IMR-90 (cell line): ENCODE data around the gene USP25. TPM values are rescaled to one million over a fixed set of nuclear protein-coding genes. Genes with fewer than 3 reads are reported as not detected.

Experiments used
- ATAC-seq: fragments of 200-7000 bp; cut with Tn5 transposase; 2 replicates; pipeline ENCODE4 v1.9.1; 2020; ENCODE audit warnings: low read depth, mild to moderate bottlenecking, moderate library complexity
- BruUV-seq: library from RNA; stranded (reverse); fragments of 400-500 nt; replicated peaks from 2 replicates; lab custom pipeline; 2021; lab: Mats Ljungman, UMichigan
- CTCF ChIA-PET: fragments of 300-600 bp; formaldehyde crosslinking; extraction: SDS; loops from one replicate; lab custom pipeline; 2021; ENCODE audit warnings: antibody characterized with exemption; lab: Yijun Ruan, JAX
- POLR2A ChIA-PET: fragments of 300-600 bp; sonication (Branson Sonifier 250); formaldehyde crosslinking; loops from one replicate; lab custom pipeline; 2022; ENCODE audit warnings: antibody characterized with exemption; ENCODE audit not compliant: unreplicated experiment; lab: Charles Lee
- DNase-seq: peaks from one replicate; pipeline ENCODE4 v3.0.0; 2013
- H2AFZ ChIP-seq: replicated peaks from 2 replicates; pipeline ENCODE3; 2013; ENCODE audit warnings: low read length, mild to moderate bottlenecking; ENCODE audit not compliant: poor library complexity
- H2AK5ac ChIP-seq: 2 replicates; pipeline ENCODE4 v1.6.1; 2013; ENCODE audit warnings: low read depth, low read length, inconsistent platforms
- H2AK9ac ChIP-seq: replicated peaks from 2 replicates; pipeline ENCODE3; 2013; ENCODE audit warnings: mild to moderate bottlenecking, low read depth, low read length, moderate library complexity; ENCODE audit not compliant: poor library complexity
- H2BK120ac ChIP-seq: 2 replicates; pipeline ENCODE4 v1.6.1; 2013; ENCODE audit warnings: low read depth, low read length, inconsistent platforms
- H2BK15ac ChIP-seq: 3 replicates; pipeline ENCODE4 v1.6.1; 2013; ENCODE audit warnings: low read depth, low read length, inconsistent platforms
- H2BK20ac ChIP-seq: 2 replicates; pipeline ENCODE4 v1.6.1; 2013; ENCODE audit warnings: low read depth, mild to moderate bottlenecking, inconsistent platforms, low read length, moderate library complexity
- H2BK5ac ChIP-seq: 2 replicates; pipeline ENCODE4 v1.6.1; 2013; ENCODE audit warnings: mild to moderate bottlenecking, low read depth, low read length, inconsistent platforms; ENCODE audit not compliant: poor library complexity, severe bottlenecking
- H3K14ac ChIP-seq: replicated peaks from 2 replicates; pipeline ENCODE4 v1.6.1; 2013; ENCODE audit warnings: low read depth, low read length, inconsistent platforms
- H3K18ac ChIP-seq: 2 replicates; pipeline ENCODE4 v1.6.1; 2013; ENCODE audit warnings: low read depth, low read length, control low read depth
- H3K23ac ChIP-seq: 2 replicates; pipeline ENCODE4 v1.6.1; 2013; ENCODE audit warnings: low read depth, low read length, inconsistent platforms
- H3K27ac ChIP-seq: 2 replicates; pipeline ENCODE4 v1.5.1; 2013; ENCODE audit warnings: mild to moderate bottlenecking, control low read depth, low read length; ENCODE audit not compliant: insufficient read depth
- H3K27me3 ChIP-seq: 2 replicates; pipeline ENCODE4 v1.6.1; 2013; ENCODE audit warnings: low read length; ENCODE audit not compliant: control insufficient read depth, insufficient read depth
- H3K36me3 ChIP-seq: 2 replicates; pipeline ENCODE4 v1.6.1; 2013; ENCODE audit warnings: low read length, mixed read lengths; ENCODE audit not compliant: control insufficient read depth, insufficient read depth
- H3K4ac ChIP-seq: 2 replicates; pipeline ENCODE4 v1.6.1; 2013; ENCODE audit warnings: low read depth, low read length, inconsistent platforms
- H3K4me1 ChIP-seq: 2 replicates; pipeline ENCODE4 v1.6.1; 2013; ENCODE audit warnings: low read length, mixed read lengths; ENCODE audit not compliant: control insufficient read depth, insufficient read depth
- H3K4me2 ChIP-seq: 2 replicates; pipeline ENCODE4 v1.6.1; 2013; ENCODE audit warnings: low read depth, mild to moderate bottlenecking, control low read depth, low read length, moderate library complexity
- H3K4me3 ChIP-seq: 2 replicates; pipeline ENCODE4 v1.5.1; 2013; ENCODE audit warnings: low read depth, mild to moderate bottlenecking, control low read depth, low read length, moderate library complexity; ENCODE audit not compliant: insufficient read depth
- H3K56ac ChIP-seq: 2 replicates; pipeline ENCODE4 v1.6.1; 2013; ENCODE audit warnings: low read length, inconsistent platforms; ENCODE audit not compliant: insufficient read depth; ENCODE audit errors: extremely low read depth
- H3K79me1 ChIP-seq, 2 experiments: 2 replicates each; pipeline ENCODE4 v1.6.1; 2013; ENCODE audit warnings: low read length in 2 of 2, inconsistent platforms in 1 of 2, low read depth in 1 of 2
- H3K9ac ChIP-seq: 2 replicates; pipeline ENCODE4 v1.6.1; 2013; ENCODE audit warnings: low read depth, low read length, control low read depth
- H3K9me1 ChIP-seq: 2 replicates; pipeline ENCODE4 v1.6.1; 2013; ENCODE audit warnings: low read length, inconsistent platforms; ENCODE audit not compliant: insufficient read depth
- H3K9me3 ChIP-seq: 2 replicates; pipeline ENCODE4 v1.6.1; 2013; ENCODE audit warnings: low read length; ENCODE audit not compliant: control insufficient read depth, insufficient read depth
- H4K20me1 ChIP-seq: 2 replicates; pipeline ENCODE4 v1.6.1; 2013; ENCODE audit warnings: low read length, inconsistent platforms; ENCODE audit not compliant: insufficient read depth
- H4K5ac ChIP-seq: 2 replicates; pipeline ENCODE4 v1.6.1; 2013; ENCODE audit warnings: mild to moderate bottlenecking, low read depth, low read length, control low read depth
- H4K8ac ChIP-seq, 2 experiments: 2 replicates each; pipeline ENCODE4 v1.6.1; 2013; ENCODE audit warnings: low read depth in 2 of 2, low read length in 2 of 2, control low read depth in 1 of 2, inconsistent platforms in 1 of 2
- H4K91ac ChIP-seq: 2 replicates; pipeline ENCODE4 v1.6.1; 2013; ENCODE audit warnings: low read depth, low read length, inconsistent platforms; ENCODE audit not compliant: insufficient read depth
- BHLHE40 ChIP-seq: fragments of 150-350 bp; IDR thresholded peaks from 2 replicates; pipeline ENCODE4 v1.6.1; 2016; ENCODE audit warnings: mild to moderate bottlenecking, low read depth, low read length
- CEBPB ChIP-seq: IDR thresholded peaks from 2 replicates; pipeline ENCODE4 v1.6.1; 2012; ENCODE audit warnings: low read depth, low read length, improper control_type of control experiment
- FOS ChIP-seq: fragments of 150-350 bp; IDR thresholded peaks from 2 replicates; pipeline ENCODE4 v1.6.1; 2016; ENCODE audit warnings: low read depth, low read length
- MAFK ChIP-seq: IDR thresholded peaks from 2 replicates; pipeline ENCODE4 v1.6.1; 2012; ENCODE audit warnings: low read depth, low read length, improper control_type of control experiment
- MAZ ChIP-seq: IDR thresholded peaks from 2 replicates; pipeline ENCODE4 v1.6.1; 2012; ENCODE audit warnings: low read depth, mild to moderate bottlenecking, low read length, improper control_type of control experiment, moderate library complexity, borderline replicate concordance
- MXI1 ChIP-seq: IDR thresholded peaks from 2 replicates; pipeline ENCODE4 v1.6.1; 2012; ENCODE audit warnings: low read depth, mild to moderate bottlenecking, low read length, moderate library complexity, borderline replicate concordance
- NFE2L2 ChIP-seq: fragments of 150-350 bp; IDR thresholded peaks from 2 replicates; pipeline ENCODE4 v1.6.1; 2016; ENCODE audit warnings: low read depth, mild to moderate bottlenecking, low read length
- POLR2A ChIP-seq: IDR thresholded peaks from 2 replicates; pipeline ENCODE4 v1.6.1; 2012; ENCODE audit warnings: mild to moderate bottlenecking, low read depth, low read length
- RAD21 ChIP-seq: IDR thresholded peaks from 2 replicates; pipeline ENCODE4 v1.6.1; 2012; ENCODE audit warnings: low read length, improper control_type of control experiment
- RCOR1 ChIP-seq: IDR thresholded peaks from 2 replicates; pipeline ENCODE4 v1.6.1; 2012; ENCODE audit warnings: mild to moderate bottlenecking, low read length, improper control_type of control experiment; ENCODE audit not compliant: insufficient replicate concordance
- RFX5 ChIP-seq: IDR thresholded peaks from 2 replicates; pipeline ENCODE4 v1.8.0; 2012; ENCODE audit warnings: low read depth, mild to moderate bottlenecking, low read length, moderate library complexity
- SMC3 ChIP-seq: fragments of 150-350 bp; IDR thresholded peaks from 2 replicates; pipeline ENCODE4 v1.6.1; 2016; ENCODE audit warnings: low read depth, mild to moderate bottlenecking, antibody characterized with exemption, low read length, moderate library complexity
- WGBS, 2 experiments: methylation state at CpG; one replicate each; pipeline versions ENCODE4 v1.1.5 to v1.1.7; 2013; ENCODE audit warnings: missing lambda C conversion rate in 2 of 2; ENCODE audit not compliant: insufficient read length in 1 of 2; ENCODE audit errors: extremely low coverage in 2 of 2; 5-methylcytosine and 5-hydroxymethylcytosine counted together
- dilution Hi-C: fragments of 300-500 bp; cut with HindIII; formaldehyde crosslinking; loops from one replicate; pipeline ENCODE4 v1.14.3; 2018; ENCODE audit warnings: low sequenced_read_pairs; ENCODE audit not compliant: unreplicated experiment
- in situ Hi-C: fragments of 300-500 bp; cut with MboI; formaldehyde crosslinking; loops from 3 replicates; pipeline ENCODE4 v1.14.3; 2019; ENCODE audit warnings: low sequenced_read_pairs, inconsistent platforms, mixed read lengths
- intact Hi-C: fragments of 100-400 bp; cut with micrococcal nuclease; formaldehyde crosslinking; loops from 2 replicates; pipeline ENCODE4 v1.10.0; 2022
- polyA plus RNA-seq, 3 experiments: library from polyadenylated mRNA; depleted of rRNA; stranded (reverse); fragments of >200 nt; gene quantifications; 2 replicates each; pipeline ENCODE4 v1.2.3, GENCODE V29; 2012; ENCODE audit warnings: low replicate concordance in 1 of 3
- total RNA-seq: library from RNA; depleted of rRNA; stranded (reverse); fragments of >200 nt; gene quantifications from 2 replicates; pipeline ENCODE4 v1.2.3, GENCODE V29; 2012
- TF ChIP-seq, protein P1 (sequence below): fragments of 150-350 bp; IDR thresholded peaks from 2 replicates; pipeline ENCODE4 v1.6.1; 2016; ENCODE audit warnings: low read depth, mild to moderate bottlenecking, low read length, moderate library complexity, borderline replicate concordance
- TF ChIP-seq, protein P2 (sequence below): fragments of 150-350 bp; IDR thresholded peaks from 2 replicates; pipeline ENCODE4 v1.6.1; 2017; ENCODE audit warnings: mild to moderate bottlenecking, antibody characterized with exemption, low read length, low read depth
- TF ChIP-seq, protein P3 (sequence below): conservative IDR thresholded peaks from 2 replicates; pipeline ENCODE4 v1.5.1; 2012; ENCODE audit warnings: mild to moderate bottlenecking, low read depth, low read length, improper control_type of control experiment

USP25 gene
- total and polyA plus RNA-seq, 2 of the 4 experiments (the other 2 are of a cell fraction) = 9.3 to 23.3 TPM

DNA sequence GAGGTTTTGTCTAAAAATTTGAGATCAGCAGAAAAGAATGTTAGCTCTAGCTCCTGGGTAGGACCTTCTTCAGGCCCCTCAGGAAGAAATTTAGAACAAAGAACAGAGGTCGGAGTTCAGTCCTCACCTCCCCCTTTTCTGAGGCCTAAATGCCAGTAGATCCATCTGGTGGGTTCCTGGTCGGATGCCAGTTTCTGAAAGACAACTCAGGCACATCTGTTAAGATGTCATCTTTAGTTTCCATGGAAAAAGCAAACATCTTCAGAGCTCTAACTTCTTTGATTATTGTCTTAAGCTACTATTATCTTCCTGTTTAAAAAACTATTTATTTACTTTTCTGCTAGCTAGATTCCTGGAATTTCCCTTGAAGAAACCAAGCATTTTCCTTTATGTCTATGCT is 37.1 kb upstream of the USP25 start:
- intact Hi-C loops (no loop called here), dilution Hi-C loops (no loop called here), in situ Hi-C loops (no loop called here)
- peaks cover 8% of the 10 kb centered on the region for H3K4me1 ChIP-seq
- ATAC-seq (peak; percentile 28), DNase-seq (peak; percentile 72)
- no peak overlapping the region for H4K91ac ChIP-seq
- no peaks in the 10 kb centered on the region for H3K79me1 ChIP-seq
- H2BK15ac ChIP-seq = no peak overlapping the region
- peak overlapping the region; percentile 30; the same call in 1 of the 2 replicates for H4K5ac ChIP-seq
- ChIA-PET POLR2A (interaction anchor here (1.1 kb wide), 1 partner anchor 14 kb away, joined by 3 read pairs; no protein-coding TSS in a partner anchor), CTCF (no interaction called here)
- no peak overlapping the region for H3K14ac ChIP-seq
- no peak overlapping the region; the same call in 1 of the 2 replicates for H3K18ac ChIP-seq
- no peak overlapping the region for H2BK5ac ChIP-seq
- no peak overlapping the region for H2AFZ ChIP-seq
- H3K56ac ChIP-seq = no peak overlapping the region
- no peak overlapping the region for H3K4me2 ChIP-seq
- no peak overlapping the region for H2AK9ac ChIP-seq
- H2AK5ac ChIP-seq = no peak overlapping the region
- no peak overlapping the region for H3K4me3 ChIP-seq
- peaks cover 5% of the 10 kb centered on the region; the same call in 1 of the 2 replicates for H3K9me1 ChIP-seq
- TF ChIP-seq MAFK (no peak), SMC3 (no peak), RFX5 (no peak), RAD21 (no peak), RCOR1 (no peak), NFE2L2 (no peak), CEBPB (no peak), MAZ (no peak), FOS (no peak), BHLHE40 (no peak), POLR2A (no peak), MXI1 (no peak)
- TF ChIP-seq, protein P1, sequence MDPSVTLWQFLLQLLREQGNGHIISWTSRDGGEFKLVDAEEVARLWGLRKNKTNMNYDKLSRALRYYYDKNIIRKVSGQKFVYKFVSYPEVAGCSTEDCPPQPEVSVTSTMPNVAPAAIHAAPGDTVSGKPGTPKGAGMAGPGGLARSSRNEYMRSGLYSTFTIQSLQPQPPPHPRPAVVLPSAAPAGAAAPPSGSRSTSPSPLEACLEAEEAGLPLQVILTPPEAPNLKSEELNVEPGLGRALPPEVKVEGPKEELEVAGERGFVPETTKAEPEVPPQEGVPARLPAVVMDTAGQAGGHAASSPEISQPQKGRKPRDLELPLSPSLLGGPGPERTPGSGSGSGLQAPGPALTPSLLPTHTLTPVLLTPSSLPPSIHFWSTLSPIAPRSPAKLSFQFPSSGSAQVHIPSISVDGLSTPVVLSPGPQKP = no peak
- TF ChIP-seq, protein P2, sequence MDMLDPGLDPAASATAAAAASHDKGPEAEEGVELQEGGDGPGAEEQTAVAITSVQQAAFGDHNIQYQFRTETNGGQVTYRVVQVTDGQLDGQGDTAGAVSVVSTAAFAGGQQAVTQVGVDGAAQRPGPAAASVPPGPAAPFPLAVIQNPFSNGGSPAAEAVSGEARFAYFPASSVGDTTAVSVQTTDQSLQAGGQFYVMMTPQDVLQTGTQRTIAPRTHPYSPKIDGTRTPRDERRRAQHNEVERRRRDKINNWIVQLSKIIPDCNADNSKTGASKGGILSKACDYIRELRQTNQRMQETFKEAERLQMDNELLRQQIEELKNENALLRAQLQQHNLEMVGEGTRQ = no peak
- TF ChIP-seq, protein P3, sequence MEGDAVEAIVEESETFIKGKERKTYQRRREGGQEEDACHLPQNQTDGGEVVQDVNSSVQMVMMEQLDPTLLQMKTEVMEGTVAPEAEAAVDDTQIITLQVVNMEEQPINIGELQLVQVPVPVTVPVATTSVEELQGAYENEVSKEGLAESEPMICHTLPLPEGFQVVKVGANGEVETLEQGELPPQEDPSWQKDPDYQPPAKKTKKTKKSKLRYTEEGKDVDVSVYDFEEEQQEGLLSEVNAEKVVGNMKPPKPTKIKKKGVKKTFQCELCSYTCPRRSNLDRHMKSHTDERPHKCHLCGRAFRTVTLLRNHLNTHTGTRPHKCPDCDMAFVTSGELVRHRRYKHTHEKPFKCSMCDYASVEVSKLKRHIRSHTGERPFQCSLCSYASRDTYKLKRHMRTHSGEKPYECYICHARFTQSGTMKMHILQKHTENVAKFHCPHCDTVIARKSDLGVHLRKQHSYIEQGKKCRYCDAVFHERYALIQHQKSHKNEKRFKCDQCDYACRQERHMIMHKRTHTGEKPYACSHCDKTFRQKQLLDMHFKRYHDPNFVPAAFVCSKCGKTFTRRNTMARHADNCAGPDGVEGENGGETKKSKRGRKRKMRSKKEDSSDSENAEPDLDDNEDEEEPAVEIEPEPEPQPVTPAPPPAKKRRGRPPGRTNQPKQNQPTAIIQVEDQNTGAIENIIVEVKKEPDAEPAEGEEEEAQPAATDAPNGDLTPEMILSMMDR = no peak
- H2BK120ac ChIP-seq = no peak overlapping the region
- H4K8ac ChIP-seq = no peak overlapping the region
- H3K27me3 ChIP-seq = no peaks in the 10 kb centered on the region
- H3K27ac ChIP-seq = no peak overlapping the region
- H3K4ac ChIP-seq = no peak overlapping the region
- H3K9ac ChIP-seq = no peak overlapping the region
- no peak overlapping the region for H3K23ac ChIP-seq
- 100% methylated on average over 1 of the region's 2 CpGs; no CpG with 5 or more reads in 1 of the 2 experiments for WGBS, 2 experiments
- no peaks in the 10 kb centered on the region for H3K9me3 ChIP-seq
- H2BK20ac ChIP-seq = no peak overlapping the region
- no peaks in the 10 kb centered on the region for H4K20me1 ChIP-seq
- no peaks in the 10 kb centered on the region for H3K36me3 ChIP-seq
- no TSS peak for BruUV-seq
